GM18511 (cell line): ENCODE data around the gene PHF21A.

ENCODE experiments used
- ATAC-seq: cut with Tn5 transposase; IDR thresholded peaks from one replicate; pipeline ENCODE4 v1.9.1; 2021; ENCODE audit warnings: mild to moderate bottlenecking, moderate library complexity; ENCODE audit not compliant: unreplicated experiment

PHF21A gene

GRCh38 chr11:45924036-45924915, 197.0 kb downstream of the PHF21A start:
- no peak for ATAC-seq

- ATAC-seq = no peak
Measured at GRCh38 chr11:45922425-45923082, 198.7 kb downstream of the PHF21A start, which contains the start of gene LARGE2. TSS of gene LARGE2 (plus strand) at chr11:45922656. CDS start at chr11:45922883, 227 bp downstream.

GRCh38 chr11:45921561-45922424, 199.5 kb downstream of the PHF21A start:
- no peak for ATAC-seq

- ATAC-seq = no peak
Measured at GRCh38 chr11:45920531-45921477, 200.4 kb downstream of the PHF21A start.

GRCh38 chr11:45919806-45920530, 201.3 kb downstream of the PHF21A start:
- ATAC-seq = no peak

GRCh38 chr11:45918962-45919675, 202.1 kb downstream of the PHF21A start:
- ATAC-seq = no peak

GRCh38 chr11:45918331-45918941, 202.8 kb downstream of the PHF21A start:
- ATAC-seq = peak; percentile 44

GRCh38 chr11:45917623-45918330, 203.5 kb downstream of the PHF21A start, which contains the start of gene PEX16:
TSS of gene PEX16 (minus strand) at chr11:45917877. CDS start at chr11:45917811, 66 bp downstream.
- ATAC-seq = peak; percentile 91

- ATAC-seq = peak; percentile 1
Measured at GRCh38 chr11:45917286-45917622, 204.0 kb downstream of the PHF21A start.

GRCh38 chr11:45915446-45915845, 205.8 kb downstream of the PHF21A start:
- ATAC-seq = no peak

GRCh38 chr11:45913942-45914635, 207.2 kb downstream of the PHF21A start:
- no peak for ATAC-seq

- no peak for ATAC-seq
Measured at GRCh38 chr11:45913514-45913913, 207.7 kb downstream of the PHF21A start.

GRCh38 chr11:45910623-45911022, 210.6 kb downstream of the PHF21A start:
- no peak for ATAC-seq

GRCh38 chr11:45909594-45910475, 211.4 kb downstream of the PHF21A start:
- ATAC-seq = no peak

- no peak for ATAC-seq
Measured at GRCh38 chr11:45907911-45908370, 213.3 kb downstream of the PHF21A start.
